PFSK-1 (cell line): ENCODE data around the gene ZYX. TPM values are rescaled to one million over a fixed set of nuclear protein-coding genes. Genes with fewer than 3 reads are reported as not detected.
A peak's percentile ranks its signal among the peaks of the same experiment; 100 is the strongest.

Experiments
- FOXP2 ChIP-seq: optimal IDR thresholded peaks from 2 replicates; pipeline ENCODE3; 2011; ENCODE audit warnings: borderline replicate concordance, control low read depth, inconsistent platforms; ENCODE audit not compliant: insufficient read depth; ENCODE audit errors: extremely low read length, extremely low read depth
- POLR2AphosphoS5 ChIP-seq: IDR thresholded peaks from 2 replicates; pipeline ENCODE4 v1.6.1; 2012; ENCODE audit warnings: low read depth, mild to moderate bottlenecking, control low read depth, low read length, moderate library complexity
- SIN3A ChIP-seq: IDR thresholded peaks from 2 replicates; pipeline ENCODE4 v1.6.1; 2012; ENCODE audit warnings: mild to moderate bottlenecking, low read length, moderate library complexity, borderline replicate concordance; ENCODE audit not compliant: insufficient read depth
- TAF1 ChIP-seq: IDR thresholded peaks from 2 replicates; pipeline ENCODE4 v1.6.1; 2012; ENCODE audit warnings: low read length, control low read depth, borderline replicate concordance; ENCODE audit not compliant: insufficient read depth
- polyA plus RNA-seq: library from polyadenylated mRNA; unstranded; fragments of >200 nt; gene quantifications from one replicate; pipeline ENCODE4 v1.2.1, GENCODE V29; 2012; ENCODE audit warnings: low read depth, missing spikeins; ENCODE audit not compliant: insufficient read length
- TF ChIP-seq, protein P1 (sequence below), 2 experiments: IDR thresholded peaks; 2 replicates each; pipeline versions ENCODE4 v1.6.1 to v1.8.0; 2011 to 2012; ENCODE audit warnings: low read depth in 2 of 2, low read length in 2 of 2, control low read depth in 1 of 2, inconsistent platforms in 1 of 2, mild to moderate bottlenecking in 1 of 2, moderate library complexity in 1 of 2; ENCODE audit not compliant: insufficient read depth in 1 of 2

ZYX gene, protein sequence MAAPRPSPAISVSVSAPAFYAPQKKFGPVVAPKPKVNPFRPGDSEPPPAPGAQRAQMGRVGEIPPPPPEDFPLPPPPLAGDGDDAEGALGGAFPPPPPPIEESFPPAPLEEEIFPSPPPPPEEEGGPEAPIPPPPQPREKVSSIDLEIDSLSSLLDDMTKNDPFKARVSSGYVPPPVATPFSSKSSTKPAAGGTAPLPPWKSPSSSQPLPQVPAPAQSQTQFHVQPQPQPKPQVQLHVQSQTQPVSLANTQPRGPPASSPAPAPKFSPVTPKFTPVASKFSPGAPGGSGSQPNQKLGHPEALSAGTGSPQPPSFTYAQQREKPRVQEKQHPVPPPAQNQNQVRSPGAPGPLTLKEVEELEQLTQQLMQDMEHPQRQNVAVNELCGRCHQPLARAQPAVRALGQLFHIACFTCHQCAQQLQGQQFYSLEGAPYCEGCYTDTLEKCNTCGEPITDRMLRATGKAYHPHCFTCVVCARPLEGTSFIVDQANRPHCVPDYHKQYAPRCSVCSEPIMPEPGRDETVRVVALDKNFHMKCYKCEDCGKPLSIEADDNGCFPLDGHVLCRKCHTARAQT
- 280 TPM for polyA plus RNA-seq

- TF ChIP-seq SIN3A (peak; percentile 19; the same call in 1 of the 2 replicates), POLR2AphosphoS5 (peak; percentile 62), TAF1 (peak; percentile 66; the same call in 1 of the 2 replicates), FOXP2 (peak; percentile 52)
- TF ChIP-seq, protein P1, sequence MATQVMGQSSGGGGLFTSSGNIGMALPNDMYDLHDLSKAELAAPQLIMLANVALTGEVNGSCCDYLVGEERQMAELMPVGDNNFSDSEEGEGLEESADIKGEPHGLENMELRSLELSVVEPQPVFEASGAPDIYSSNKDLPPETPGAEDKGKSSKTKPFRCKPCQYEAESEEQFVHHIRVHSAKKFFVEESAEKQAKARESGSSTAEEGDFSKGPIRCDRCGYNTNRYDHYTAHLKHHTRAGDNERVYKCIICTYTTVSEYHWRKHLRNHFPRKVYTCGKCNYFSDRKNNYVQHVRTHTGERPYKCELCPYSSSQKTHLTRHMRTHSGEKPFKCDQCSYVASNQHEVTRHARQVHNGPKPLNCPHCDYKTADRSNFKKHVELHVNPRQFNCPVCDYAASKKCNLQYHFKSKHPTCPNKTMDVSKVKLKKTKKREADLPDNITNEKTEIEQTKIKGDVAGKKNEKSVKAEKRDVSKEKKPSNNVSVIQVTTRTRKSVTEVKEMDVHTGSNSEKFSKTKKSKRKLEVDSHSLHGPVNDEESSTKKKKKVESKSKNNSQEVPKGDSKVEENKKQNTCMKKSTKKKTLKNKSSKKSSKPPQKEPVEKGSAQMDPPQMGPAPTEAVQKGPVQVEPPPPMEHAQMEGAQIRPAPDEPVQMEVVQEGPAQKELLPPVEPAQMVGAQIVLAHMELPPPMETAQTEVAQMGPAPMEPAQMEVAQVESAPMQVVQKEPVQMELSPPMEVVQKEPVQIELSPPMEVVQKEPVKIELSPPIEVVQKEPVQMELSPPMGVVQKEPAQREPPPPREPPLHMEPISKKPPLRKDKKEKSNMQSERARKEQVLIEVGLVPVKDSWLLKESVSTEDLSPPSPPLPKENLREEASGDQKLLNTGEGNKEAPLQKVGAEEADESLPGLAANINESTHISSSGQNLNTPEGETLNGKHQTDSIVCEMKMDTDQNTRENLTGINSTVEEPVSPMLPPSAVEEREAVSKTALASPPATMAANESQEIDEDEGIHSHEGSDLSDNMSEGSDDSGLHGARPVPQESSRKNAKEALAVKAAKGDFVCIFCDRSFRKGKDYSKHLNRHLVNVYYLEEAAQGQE (IDR thresholded peaks at IDR 0.05; ENCODE audit: insufficient read depth in 1 of 2, low read depth in 2 of 2, low read length in 2 of 2): no peak; a peak in 1 of 4 replicates
These were observed at the start of gene ZYX for GRCh38 chr7:143380646-143381426. Gene ZYX (plus strand): TSS chr7:143381345. CDS start chr7:143381572, 227 bp downstream.

DNA sequence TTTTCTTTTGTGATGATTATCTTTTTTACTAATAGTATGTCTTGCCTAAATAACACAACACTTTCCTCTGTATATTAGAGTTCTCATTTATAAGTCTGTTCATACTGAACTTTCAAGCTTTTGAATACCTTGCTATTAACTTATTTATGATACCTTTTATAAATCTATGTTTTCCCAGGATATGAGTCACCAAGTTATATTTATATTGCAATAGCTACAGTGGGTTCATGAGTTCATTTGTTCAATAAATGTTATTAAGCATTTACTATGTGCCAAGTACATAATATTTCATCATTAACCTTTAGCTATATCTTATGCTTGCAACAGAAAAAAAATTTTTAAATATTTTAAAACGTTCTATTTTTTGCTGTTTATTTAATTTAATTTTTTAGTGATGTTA lies 46.9 kb upstream of the ZYX start:
- TF ChIP-seq, protein P1 (IDR thresholded peaks at IDR 0.05; ENCODE audit: insufficient read depth in 1 of 2, low read depth in 2 of 2, low read length in 2 of 2): no peak
- no peak for TF ChIP-seq POLR2AphosphoS5
- no peak for TF ChIP-seq TAF1

GRCh38 chr7:143337216-143337615 lies 43.9 kb upstream of the ZYX start:
- TF ChIP-seq SIN3A (no peak), TAF1 (no peak), POLR2AphosphoS5 (no peak), FOXP2 (no peak)
- TF ChIP-seq, protein P1 (IDR thresholded peaks at IDR 0.05; ENCODE audit: insufficient read depth in 1 of 2, low read depth in 2 of 2, low read length in 2 of 2): no peak

DNA sequence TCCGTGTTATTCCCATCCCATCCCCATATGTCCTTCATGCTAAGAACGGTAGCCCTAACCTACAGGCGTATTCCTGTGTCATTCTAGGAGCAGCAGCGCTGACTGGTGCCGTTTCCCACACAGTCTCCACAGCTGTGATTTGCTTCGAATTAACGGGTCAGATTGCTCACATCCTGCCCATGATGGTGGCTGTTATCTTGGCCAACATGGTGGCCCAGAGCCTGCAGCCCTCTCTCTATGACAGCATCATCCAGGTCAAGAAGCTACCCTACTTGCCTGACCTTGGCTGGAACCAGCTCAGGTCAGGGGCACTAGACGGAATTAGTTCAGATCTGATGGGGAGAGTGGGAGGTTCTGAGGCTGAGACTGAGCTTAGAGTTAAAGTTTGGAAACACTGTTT lies 39.3 kb upstream of the ZYX start:
- TF ChIP-seq SIN3A: no peak

DNA sequence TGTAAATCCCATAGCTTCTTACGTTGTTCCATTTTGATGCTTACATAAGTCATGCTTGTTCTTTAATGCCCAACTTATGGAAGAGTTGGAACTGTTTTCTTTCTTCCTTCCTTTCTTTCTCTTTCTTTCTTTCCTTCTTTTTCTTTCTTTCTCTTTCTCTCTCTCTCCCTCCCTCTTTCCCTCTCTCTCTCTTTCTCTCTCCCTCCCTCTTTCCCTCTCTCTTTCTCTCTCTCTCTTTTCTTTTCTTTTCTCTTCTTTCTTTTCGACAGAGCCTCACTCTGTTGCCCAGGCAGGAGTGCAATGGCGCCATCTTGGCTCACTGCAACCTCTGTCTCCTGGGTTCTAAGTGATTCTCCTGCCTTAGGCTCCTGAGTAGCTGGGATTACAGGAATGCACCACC lies 37.5 kb upstream of the ZYX start:
- TF ChIP-seq, protein P1 (IDR thresholded peaks at IDR 0.05; ENCODE audit: insufficient read depth in 1 of 2, low read depth in 2 of 2, low read length in 2 of 2): no peak
- TF ChIP-seq POLR2AphosphoS5 (no peak), TAF1 (no peak), SIN3A (no peak), FOXP2 (no peak)
